T-helper 2 cell treated with Interferon-gamma antibody and Interleukin-4, amounts not matched to agents 100 ng/mL and 5 ng/mL, for 36 hours (primary cell): Measurements from ENCODE around the gene GJA8. TPM values are rescaled to one million over a fixed set of nuclear protein-coding genes. Genes with fewer than 3 reads are reported as not detected.
"Not testable (repeated sequence)": the region's sequence is repeated elsewhere in the genome, so short reads cannot be mapped to it uniquely, and the experiment has no call there.

Experiments used
- intact Hi-C: fragments of 100-400 bp; cut with micrococcal nuclease; formaldehyde crosslinking; loops from one replicate; pipeline ENCODE4 v1.15.1; 2023
- total RNA-seq: library from RNA; stranded (reverse); gene quantifications from 2 replicates; pipeline ENCODE4 v1.2.3, GENCODE V29; 2022

The GJA8 gene
- total RNA-seq: not detected in 2 replicates

DNA sequence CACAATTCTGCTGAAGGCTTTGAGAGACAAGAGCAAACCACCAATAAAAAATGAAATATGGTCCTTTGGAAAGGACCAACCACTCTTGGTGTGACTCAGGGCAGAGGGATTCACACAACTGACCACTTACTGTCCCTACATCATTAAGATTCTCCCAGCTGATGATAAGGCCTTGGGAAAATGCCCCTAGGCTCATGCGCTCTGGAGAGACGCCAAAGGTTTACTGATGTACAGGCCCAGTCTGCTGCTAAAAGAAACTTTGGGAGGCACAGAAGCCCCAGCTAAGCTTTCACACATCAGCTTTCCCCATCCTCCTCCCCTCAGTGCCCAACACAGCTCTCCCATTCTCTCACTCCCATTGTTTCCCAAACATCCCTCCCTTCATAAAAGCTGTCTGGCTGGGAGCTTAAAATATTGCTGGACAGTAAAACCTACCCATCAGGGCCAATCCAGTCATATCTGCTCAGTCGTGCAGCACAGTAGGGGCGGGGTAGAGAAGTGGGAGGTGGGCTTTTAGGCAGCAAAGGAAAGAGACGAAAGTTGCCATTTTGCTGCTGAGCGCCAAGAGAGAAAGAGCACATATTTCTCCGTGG lies at the start of gene GJA8:
TSS of gene GJA8 (plus strand) at position 543 of the 593 bp plus-strand sequence. CDS start 5,161 bp downstream, outside the sequence.
- intact Hi-C loops: no loop called here

DNA sequence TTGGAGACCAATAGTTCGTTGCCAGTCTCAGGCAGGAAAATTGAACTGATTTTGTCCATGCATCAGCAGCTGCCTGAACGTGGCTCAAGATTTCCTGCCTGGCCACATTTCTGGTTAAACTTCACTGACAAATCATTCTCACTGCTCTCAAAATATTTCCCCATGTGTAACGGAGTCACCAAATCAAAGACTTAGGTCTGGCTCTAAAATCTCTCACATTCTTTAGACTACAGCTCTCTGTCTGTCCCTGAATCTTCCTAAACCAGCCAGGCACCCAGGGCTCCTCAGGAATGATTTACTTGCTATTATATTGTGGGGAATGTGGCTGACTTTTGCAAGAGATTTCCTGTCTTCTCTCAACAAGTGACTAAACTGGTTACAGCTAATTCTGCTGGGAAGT lies 49.2 kb upstream of the GJA8 start:
- intact Hi-C loops: no loop called here

DNA sequence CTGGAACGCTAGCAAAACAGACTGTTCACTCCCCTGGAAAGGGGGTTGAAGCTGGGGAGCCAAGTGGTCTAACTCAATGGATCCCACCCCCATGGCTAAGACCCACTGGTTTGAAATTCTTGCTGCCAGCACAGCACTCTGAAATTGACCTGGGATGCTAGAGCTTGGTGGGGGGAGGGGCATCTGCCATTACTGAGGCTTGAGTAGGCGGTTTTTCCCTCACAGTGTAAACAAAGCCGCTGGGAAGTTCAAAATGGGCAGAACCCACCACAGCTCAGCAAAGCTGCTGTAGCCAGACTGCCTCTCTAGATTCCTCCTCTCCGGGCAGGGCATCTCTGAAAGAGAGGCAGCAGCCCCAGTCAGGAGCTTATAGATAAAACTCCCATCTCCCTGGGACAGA lies 47.6 kb upstream of the GJA8 start:
- intact Hi-C loops: not testable (repeated sequence)

DNA sequence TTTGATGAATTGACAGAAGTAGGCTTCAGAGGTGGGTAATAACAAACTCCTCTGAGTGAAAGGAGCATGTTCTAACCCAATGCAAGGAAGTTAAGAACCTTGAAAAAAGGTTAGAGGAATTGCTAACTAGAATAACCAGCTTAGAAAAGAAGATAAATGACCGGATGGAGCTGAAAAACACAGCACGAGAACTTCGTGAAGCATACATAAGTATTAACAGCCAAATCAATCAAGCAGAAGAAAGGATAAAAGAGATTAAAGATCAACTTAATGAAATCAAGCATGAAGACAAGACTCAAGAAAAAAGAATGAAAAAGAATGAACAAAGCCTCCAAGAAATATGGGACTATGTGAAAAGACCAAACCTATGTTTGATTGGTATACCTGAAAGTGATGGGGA lies 46.6 kb upstream of the GJA8 start:
- intact Hi-C loops: not testable (repeated sequence)

DNA sequence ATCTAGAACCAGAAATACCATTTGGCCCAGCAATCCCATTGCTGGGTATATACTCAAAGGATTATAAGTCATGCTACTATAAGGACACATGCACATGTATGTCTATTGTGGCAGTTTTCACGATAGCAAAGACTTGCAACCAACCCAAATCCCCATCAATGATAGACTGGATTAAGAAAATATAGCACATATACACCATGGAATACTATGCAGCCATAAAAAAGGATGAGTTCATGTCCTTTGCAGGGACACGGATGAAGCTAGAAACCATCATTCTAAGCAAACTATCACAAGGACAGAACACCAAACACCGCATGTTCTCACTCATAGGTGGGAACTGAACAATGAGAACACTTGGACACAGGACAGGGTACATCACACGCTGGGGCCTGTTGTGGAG lies 35.4 kb upstream of the GJA8 start:
- intact Hi-C loops: not testable (repeated sequence)

DNA sequence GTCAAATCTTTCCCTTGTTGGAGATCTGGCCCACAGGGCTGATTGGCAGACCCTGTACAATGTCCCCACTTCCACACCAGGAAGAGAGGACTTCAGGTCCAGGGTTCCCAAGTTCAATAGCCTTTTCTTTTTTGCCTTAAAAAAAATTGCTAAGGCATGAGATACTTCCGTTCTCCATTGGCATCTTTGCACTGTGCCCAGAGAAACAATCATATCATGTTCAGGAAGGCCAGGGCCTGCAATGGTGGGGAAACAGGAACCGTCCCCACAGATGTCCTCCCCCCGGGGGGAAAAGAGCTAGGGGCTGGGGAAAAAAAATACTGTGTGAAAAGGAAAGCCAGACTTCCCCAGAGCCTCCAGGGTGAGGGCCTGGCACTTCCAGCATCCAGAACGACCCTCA lies 24.6 kb upstream of the GJA8 start:
- intact Hi-C loops: no loop called here

DNA sequence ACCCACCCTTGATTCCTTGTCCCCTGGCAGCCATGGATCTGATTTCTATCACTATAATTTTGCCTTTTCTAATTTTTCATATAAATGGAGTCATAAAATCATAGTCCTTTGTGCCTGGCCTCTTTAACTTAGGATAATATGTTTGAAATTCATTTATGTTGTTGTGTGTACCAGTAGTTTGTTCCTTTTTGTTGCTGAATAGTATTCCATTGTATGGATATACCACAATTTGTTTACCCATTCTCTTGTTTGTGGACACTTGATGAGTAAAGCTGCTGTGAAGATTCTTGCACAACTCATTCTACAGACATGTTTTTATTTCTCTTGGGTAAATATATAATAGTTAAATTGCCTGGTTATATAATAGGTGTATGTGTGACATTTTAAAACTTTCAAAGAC lies 22.7 kb upstream of the GJA8 start:
- intact Hi-C loops: no loop called here

DNA sequence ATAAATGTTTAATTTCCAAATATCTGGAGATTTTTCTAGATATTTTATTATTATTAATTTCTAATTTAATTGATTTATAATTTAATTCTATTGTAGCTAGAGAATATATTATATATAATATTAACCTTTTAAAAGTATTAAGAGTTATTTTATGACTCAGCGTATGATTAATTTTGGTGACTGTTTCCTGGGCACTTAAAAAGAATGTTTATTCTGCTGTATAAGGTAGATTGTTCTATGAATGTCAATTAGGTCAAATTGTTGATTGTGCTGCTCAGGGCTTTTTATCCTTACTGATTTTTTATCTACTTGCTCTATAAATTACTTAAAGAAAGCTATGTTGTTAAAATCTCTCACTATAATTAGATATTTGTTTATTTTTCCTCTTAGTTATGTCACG lies 20.1 kb upstream of the GJA8 start:
- intact Hi-C loops: no loop called here

DNA sequence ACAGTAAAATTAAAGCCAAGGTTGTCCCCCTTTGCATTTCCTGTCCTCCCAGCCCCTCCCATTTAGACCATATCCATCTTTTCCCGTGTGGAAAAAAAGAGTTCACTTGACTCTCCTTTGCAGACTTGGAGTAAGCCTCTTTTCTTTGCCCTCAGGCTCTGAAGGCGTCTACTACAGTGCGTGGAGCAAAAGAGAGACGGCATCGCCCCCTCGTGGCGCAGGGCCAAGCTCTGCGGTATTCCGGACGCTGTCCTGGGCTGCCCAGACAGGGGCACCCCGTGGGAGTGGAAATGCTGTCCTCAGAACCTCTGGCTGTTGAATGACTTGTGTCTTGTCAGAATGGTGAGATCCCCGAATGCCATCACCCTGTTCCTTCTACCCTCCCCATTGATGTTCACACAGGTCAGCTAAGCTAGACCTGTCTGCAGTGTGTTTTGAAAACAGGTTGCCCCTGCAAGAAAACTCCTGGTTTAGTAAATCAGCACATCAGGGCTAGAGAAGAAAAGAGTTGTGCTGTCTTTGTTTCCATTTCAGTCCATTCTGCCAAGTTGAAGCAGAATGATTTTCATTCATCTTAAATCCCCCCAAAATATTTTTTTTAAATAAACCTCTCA lies 12.3 kb upstream of the GJA8 start:
- intact Hi-C loops: loop anchor here (1.0 to 5.0 kb wide), 4 partner anchors 168 to 395 kb away; no protein-coding TSS in a partner anchor

DNA sequence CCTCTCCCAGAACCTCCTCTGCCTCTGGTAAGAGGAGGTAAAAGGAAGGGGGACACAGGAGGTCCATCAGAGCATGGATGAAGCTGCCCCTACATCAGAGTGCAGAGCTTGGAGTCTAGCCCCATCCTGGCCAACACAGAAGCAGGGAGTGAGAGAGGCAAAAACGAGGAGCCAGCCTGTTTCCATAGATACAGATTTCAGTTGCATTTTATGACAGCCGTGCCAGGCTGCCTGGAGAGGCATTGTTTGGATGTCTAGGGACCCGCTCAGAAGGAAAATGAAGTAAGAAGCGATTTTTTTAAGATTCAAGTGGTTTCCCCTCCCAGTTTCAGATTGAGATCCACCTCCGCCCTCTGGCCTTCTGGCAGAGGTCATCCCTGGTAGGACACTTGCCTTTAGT lies 11.5 kb upstream of the GJA8 start:
- intact Hi-C loops: loop anchor here (2.0 to 5.0 kb wide), 2 partner anchors 169 to 190 kb away; no protein-coding TSS in a partner anchor

DNA sequence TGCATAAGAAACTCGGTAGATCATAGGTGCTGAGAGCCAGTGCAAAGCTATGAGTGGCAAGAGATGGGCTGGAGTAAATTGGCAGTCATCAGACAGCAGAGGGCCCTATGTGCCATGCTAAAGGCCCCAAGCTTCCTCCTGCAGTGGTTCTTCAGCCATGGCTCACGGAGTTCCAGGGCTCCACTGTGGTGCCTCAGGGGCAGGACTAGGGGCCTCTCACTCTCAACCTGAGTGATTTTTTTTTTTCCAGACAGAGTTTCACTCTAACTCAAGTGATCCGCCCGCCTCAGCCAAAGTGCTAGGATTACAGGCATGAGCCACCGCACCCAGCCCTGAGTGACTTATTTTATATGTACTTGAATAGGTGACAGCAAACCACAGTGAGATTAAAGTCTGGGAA lies 10.4 kb upstream of the GJA8 start:
- intact Hi-C loops: loop anchor here (5.0 kb wide), 1 partner anchor 170 kb away; no protein-coding TSS in a partner anchor

DNA sequence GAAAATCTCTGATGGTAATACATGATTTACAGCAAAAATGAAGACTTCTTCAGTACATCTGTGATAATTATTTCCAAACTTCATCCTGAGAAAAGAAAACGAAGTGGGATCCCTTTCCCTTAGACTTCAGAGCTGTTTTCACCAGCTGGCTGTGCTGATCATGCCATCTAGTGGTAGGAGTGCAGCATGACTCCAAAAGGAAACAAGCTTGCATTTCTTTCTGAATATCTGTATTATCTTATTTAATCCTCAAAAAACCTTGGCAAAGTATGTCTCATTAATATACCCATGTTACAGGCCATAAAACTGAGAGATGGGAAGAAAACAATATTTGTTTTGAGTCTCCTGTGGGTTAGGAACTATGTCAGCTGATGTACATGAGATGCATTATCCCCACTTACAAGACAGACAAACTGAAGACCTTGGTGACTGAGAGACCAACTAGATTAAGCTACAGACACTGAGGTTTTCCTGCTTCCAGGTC lies 9.8 kb upstream of the GJA8 start:
- intact Hi-C loops: loop anchor here (5.0 kb wide), 1 partner anchor 170 kb away; no protein-coding TSS in a partner anchor

DNA sequence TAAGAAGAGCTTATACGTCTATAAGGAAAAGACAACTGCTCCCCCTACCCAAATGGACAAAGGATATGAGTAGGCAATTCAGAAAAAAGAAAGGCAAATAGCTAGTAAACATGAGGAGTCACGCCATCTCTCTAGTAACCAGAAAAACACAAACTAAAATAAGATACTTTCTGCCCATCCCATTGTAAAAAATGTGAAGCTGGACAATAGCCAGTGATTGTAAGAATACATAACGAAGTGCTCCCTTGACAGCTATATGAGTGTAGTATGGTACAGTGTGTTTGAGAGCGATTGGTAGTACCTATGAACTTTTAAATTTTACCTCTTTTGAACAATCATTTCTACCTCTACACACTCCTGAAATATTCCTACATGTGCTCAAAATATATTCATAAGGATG lies 7.5 kb upstream of the GJA8 start:
- intact Hi-C loops: no loop called here

DNA sequence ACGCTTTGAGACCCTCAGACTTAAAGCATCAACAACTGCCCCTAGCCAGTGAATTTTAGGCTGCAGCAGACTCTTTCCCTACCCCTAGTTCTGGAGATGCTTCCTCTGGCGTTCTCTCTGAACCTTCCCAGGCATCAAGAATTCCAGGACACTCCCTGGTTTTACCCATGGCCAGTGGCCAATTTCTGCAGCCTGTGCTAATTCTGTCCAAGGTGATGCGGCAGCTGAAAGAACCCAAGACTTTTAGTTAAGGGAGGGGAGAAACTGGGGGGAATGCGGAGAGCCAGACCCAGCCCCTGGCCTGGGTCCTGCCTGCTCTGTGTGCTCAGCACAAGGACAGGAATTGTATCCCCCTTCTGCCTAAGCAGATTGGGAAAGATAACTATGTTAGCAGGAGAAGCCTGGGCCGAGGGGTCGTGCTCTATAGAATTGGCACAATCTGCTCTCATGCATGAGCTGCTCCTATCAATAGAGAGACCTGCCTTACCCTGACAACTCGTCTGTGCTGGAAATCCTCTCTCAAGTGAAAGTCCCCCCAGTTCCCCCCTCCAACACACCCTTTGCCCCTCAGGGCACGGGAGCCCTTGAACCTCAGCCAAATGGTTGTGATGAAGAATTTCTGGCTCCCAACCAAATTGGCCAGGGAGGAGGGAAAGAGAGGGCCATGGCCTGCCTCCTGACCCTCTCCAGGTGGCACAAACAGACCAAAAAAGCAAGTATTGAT lies 5.4 kb upstream of the GJA8 start:
- intact Hi-C loops: no loop called here

DNA sequence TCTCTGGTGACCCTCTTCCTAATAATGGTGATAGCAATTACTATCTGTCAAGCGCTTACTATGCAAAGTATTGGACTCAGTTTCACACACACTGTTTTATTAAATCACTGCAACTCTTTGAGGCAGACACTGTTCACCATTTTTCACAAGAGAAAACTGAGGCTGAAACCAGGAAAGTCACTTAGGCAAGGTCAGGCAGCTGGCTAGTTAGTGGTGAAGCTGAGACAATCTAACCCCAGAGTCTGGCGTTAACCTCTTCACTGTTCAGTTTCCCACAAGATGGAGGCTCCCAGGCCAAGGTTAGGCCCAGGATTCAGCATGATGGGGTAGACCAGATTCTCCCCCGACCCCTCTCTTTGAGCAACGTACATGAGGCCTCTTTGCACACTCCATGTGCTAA lies 4.8 kb upstream of the GJA8 start:
- intact Hi-C loops: no loop called here

DNA sequence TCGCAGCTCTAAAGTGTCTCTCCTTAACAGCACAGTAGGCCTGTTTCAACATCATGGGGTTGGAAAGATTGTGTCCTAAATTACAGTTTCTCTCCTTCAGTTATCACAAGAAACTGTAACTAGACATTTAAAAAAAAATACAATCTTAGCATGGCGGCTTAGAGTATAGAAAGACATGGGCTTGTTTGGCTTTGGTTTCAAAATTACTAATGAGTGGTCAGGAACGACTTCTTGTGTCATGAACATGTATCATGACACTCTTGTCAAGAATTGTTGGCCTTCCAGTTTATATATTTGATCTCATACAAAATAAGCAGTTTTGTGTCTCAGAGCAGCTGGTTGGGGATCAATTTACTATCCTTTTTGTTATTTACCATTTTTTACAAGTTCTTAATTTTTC lies 2.1 kb downstream of the GJA8 start:
- intact Hi-C loops: no loop called here

DNA sequence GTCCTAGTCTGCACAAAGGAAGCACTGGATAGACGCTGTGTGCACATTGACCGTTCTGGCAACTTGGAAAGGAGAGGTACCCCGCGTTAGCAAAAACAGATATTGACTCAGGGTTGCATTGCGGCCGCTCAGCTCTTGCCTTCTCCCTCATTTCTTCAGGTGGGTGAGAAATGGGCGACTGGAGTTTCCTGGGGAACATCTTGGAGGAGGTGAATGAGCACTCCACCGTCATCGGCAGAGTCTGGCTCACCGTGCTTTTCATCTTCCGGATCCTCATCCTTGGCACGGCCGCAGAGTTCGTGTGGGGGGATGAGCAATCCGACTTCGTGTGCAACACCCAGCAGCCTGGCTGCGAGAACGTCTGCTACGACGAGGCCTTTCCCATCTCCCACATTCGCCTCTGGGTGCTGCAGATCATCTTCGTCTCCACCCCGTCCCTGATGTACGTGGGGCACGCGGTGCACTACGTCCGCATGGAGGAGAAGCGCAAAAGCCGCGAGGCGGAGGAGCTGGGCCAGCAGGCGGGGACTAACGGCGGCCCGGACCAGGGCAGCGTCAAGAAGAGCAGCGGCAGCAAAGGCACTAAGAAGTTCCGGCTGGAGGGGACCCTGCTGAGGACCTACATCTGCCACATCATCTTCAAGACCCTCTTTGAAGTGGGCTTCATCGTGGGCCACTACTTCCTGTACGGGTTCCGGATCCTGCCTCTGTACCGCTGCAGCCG lies 5.4 kb downstream of the GJA8 start:
- intact Hi-C loops: no loop called here

DNA sequence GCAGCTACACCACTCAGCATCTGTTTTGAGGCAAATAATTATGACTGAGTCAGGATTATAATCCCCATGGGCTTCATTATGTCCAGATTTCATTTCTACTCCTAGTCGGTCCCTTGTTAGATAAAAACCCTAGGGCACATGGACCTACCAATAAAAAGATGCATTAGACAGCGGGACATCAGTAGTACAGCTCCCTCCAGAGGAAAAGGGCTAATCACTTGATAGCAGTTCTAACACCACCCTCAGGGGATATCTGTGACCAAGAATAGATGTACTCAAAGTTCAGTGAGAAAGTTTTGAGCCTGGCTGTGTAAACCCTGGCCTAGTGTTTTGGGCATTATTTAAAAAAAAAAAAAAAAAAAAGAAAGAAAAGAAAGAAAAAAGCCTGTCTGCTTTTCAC lies 10.0 kb downstream of the GJA8 start:
- intact Hi-C loops: no loop called here

DNA sequence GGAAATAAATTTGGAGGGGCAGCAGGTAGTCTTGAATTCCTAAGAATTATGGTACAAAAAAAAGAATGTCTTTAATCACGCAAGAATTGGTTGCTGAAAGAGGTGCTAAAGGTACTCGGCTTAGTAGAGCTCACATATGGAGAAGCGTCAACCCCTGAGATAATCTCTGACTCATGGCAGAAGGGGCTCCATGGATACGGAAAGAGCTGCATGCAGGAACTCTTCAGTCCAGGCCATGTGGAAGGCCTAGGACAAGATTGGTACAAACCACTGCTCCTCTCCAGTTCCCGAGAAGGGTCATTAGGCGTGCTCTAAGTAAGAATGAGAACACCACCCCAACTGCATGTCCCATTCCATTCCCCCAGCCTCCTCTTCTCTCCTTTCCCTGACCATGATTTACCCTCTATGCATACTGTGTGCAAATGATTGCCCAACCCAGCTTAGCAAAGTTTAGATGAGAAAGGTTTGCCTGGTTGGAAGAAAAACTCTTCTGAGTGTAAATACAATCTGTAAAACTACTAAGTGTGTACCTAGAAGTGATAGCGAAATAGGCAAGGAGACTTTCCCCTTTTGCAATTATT lies 10.9 kb downstream of the GJA8 start:
- intact Hi-C loops: no loop called here

DNA sequence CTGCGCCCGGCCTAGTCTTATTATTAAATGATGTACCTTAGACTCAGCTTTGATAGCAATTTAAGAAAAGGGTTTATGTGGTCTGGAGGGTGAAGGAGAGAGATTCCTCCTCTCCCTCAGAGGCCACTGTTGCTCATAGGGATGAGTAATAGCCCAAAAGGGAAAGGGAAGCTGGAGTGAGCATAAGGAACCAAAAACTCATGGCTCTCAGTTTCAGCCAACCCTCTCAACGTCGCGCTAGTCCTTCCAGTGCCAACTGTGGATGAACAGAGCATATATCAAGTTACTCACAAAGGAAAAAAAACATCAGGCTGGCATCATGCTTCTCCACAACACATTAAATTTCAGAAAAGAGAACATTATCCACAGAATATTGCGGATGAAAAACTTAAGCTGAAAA lies 17.3 kb downstream of the GJA8 start:
- intact Hi-C loops: no loop called here

DNA sequence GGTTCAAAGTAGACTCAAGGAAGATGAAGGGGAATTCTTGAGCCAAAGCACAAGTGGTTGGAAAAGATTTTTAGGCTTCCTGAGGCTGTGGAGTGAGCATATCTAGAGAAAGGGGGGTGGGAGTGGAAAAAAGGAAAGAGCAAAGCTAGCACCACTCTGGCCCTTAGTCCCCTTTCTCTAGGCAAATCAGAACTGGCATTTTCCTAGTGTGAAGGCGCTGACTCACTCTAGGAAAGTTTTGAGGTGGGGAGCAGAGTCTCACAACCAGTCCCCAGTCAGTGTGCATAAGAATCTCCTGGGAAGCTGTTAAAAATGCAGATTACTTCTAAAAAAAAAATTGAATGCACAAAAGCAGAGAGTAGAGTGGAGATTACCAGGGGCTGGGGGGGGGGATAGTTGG lies 22.2 kb downstream of the GJA8 start:
- intact Hi-C loops: no loop called here
